Astrocyte (in vitro differentiated cells and primary cell): ENCODE data around the gene THAP3. TPM values are rescaled to one million over a fixed set of nuclear protein-coding genes. Genes with fewer than 3 reads are reported as not detected.

Source experiments
- DNase-seq: peaks from one replicate; pipeline ENCODE4 v3.0.0-alpha.2; 2010; ENCODE audit warnings: low read depth
- FAIRE-seq: peaks from 2 replicates; lab custom pipeline; 2011; peaks lifted over from hg19 to GRCh38; lab: Jason Lieb, UNC
- H2AFZ ChIP-seq: 2 replicates; pipeline ENCODE4 v1.6.0; 2012; ENCODE audit warnings: low read depth, low read length, inconsistent platforms
- H3K27ac ChIP-seq: 2 replicates; pipeline ENCODE4 v1.5.1; 2011; ENCODE audit warnings: low read depth, low read length, inconsistent platforms
- H3K27me3 ChIP-seq: 2 replicates; pipeline ENCODE4 v1.6.0; 2011; ENCODE audit warnings: low read length, inconsistent platforms; ENCODE audit not compliant: insufficient read depth
- H3K36me3 ChIP-seq: 2 replicates; pipeline ENCODE4 v1.5.1; 2011; ENCODE audit warnings: low read length, inconsistent platforms; ENCODE audit not compliant: insufficient read depth
- H3K4me1 ChIP-seq: 2 replicates; pipeline ENCODE4 v1.5.1; 2011; ENCODE audit warnings: low read length, inconsistent platforms; ENCODE audit not compliant: insufficient read depth
- H3K4me2 ChIP-seq: 2 replicates; pipeline ENCODE4 v1.6.0; 2012; ENCODE audit warnings: low read length, inconsistent platforms
- H3K4me3 ChIP-seq: 2 replicates; pipeline ENCODE4 v1.5.1; 2011; ENCODE audit warnings: low read depth, mild to moderate bottlenecking, low read length, inconsistent platforms; ENCODE audit not compliant: insufficient read depth
- H3K79me2 ChIP-seq: 2 replicates; pipeline ENCODE4 v1.6.0; 2012; ENCODE audit warnings: mild to moderate bottlenecking, low read length, inconsistent platforms; ENCODE audit not compliant: insufficient read depth
- H3K9ac ChIP-seq: 2 replicates; pipeline ENCODE4 v1.6.0; 2012; ENCODE audit warnings: mild to moderate bottlenecking, low read length, inconsistent platforms
- H3K9me3 ChIP-seq: 2 replicates; pipeline ENCODE4 v1.5.1; 2012; ENCODE audit warnings: low read depth, mild to moderate bottlenecking, low read length, inconsistent platforms; ENCODE audit not compliant: insufficient read depth
- H4K20me1 ChIP-seq: 2 replicates; pipeline ENCODE4 v1.6.0; 2012; ENCODE audit warnings: low read length, inconsistent platforms; ENCODE audit not compliant: insufficient read depth
- H3K27ac Mint-ChIP-seq: one replicate; pipeline ENCODE4 v1.8.0; 2021; ENCODE audit warnings: mild to moderate bottlenecking, mixed read lengths; ENCODE audit not compliant: unreplicated experiment
- H3K27me3 Mint-ChIP-seq: one replicate; pipeline ENCODE4 v1.8.0; 2021; ENCODE audit warnings: low read depth, mixed read lengths; ENCODE audit not compliant: unreplicated experiment
- H3K36me3 Mint-ChIP-seq: one replicate; pipeline ENCODE4 v1.8.0; 2021; ENCODE audit warnings: low read depth, mixed read lengths; ENCODE audit not compliant: unreplicated experiment
- H3K4me1 Mint-ChIP-seq: one replicate; pipeline ENCODE4 v1.8.0; 2021; ENCODE audit warnings: low read depth, mixed read lengths; ENCODE audit not compliant: unreplicated experiment
- H3K4me3 Mint-ChIP-seq: one replicate; pipeline ENCODE4 v1.8.0; 2021; ENCODE audit warnings: mild to moderate bottlenecking, moderate library complexity, mixed read lengths; ENCODE audit not compliant: unreplicated experiment
- H3K9me3 Mint-ChIP-seq: one replicate; pipeline ENCODE4 v1.8.0; 2021; ENCODE audit warnings: mild to moderate bottlenecking, mixed read lengths; ENCODE audit not compliant: unreplicated experiment
- CTCF ChIP-seq: IDR thresholded peaks from 2 replicates; pipeline ENCODE4 v1.5.1; 2011; ENCODE audit warnings: low read depth, mild to moderate bottlenecking, inconsistent platforms, low read length, moderate library complexity; ENCODE audit not compliant: insufficient read depth
- EZH2 ChIP-seq: IDR thresholded peaks from 2 replicates; pipeline ENCODE4 v1.6.1; 2012; ENCODE audit warnings: mild to moderate bottlenecking, low read length, inconsistent platforms; ENCODE audit not compliant: insufficient read depth
- total RNA-seq: library from RNA; stranded (reverse); gene quantifications from 2 replicates; pipeline ENCODE4 v1.2.1, GENCODE V29; 2021

The THAP3 gene
- total RNA-seq, 1 donor from 2014 or later: 16.5 TPM

GRCh38 chr1:6592865-6593593, 31.6 kb upstream of the THAP3 start:
- Histone ChIP-seq H3K4me2 (no peak overlapping the region), H3K4me1 (no peaks in the 10 kb centered on the region), H3K4me3 (no peak overlapping the region), H3K27me3 (no peaks in the 10 kb centered on the region), H3K79me2 (peaks cover 75% of the 10 kb centered on the region), H3K9me3 (no peaks in the 10 kb centered on the region), H3K27ac (no peak overlapping the region), H4K20me1 (peaks cover 96% of the 10 kb centered on the region), H2AFZ (no peak overlapping the region), H3K36me3 (peaks cover 43% of the 10 kb centered on the region), H3K9ac (no peak overlapping the region)
- no peak overlapping the region for H3K27ac Mint-ChIP-seq
- H3K36me3 Mint-ChIP-seq: peaks cover 23% of the 10 kb centered on the region
- H3K4me3 Mint-ChIP-seq: no peak overlapping the region
- TF ChIP-seq EZH2 (no peak), CTCF (no peak)
- H3K4me1 Mint-ChIP-seq: peaks cover 2% of the 10 kb centered on the region
- H3K9me3 Mint-ChIP-seq: no peaks in the 10 kb centered on the region
- FAIRE-seq (no peak), DNase-seq (no peak)
- H3K27me3 Mint-ChIP-seq: no peaks in the 10 kb centered on the region

GRCh38 chr1:6593810-6594209, 30.9 kb upstream of the THAP3 start:
- H3K9me3 ChIP-seq: no peaks in the 10 kb centered on the region
- peaks cover 2% of the 10 kb centered on the region for H3K4me1 Mint-ChIP-seq
- H4K20me1 ChIP-seq: peaks cover 96% of the 10 kb centered on the region
- DNase-seq (no peak), FAIRE-seq (no peak)
- H3K27ac ChIP-seq: no peak overlapping the region
- H2AFZ ChIP-seq: no peak overlapping the region
- H3K9ac ChIP-seq: no peak overlapping the region
- no peaks in the 10 kb centered on the region for H3K27me3 Mint-ChIP-seq
- peaks cover 43% of the 10 kb centered on the region for H3K36me3 ChIP-seq
- H3K27ac Mint-ChIP-seq: no peak overlapping the region
- H3K9me3 Mint-ChIP-seq: no peaks in the 10 kb centered on the region
- no peak for TF ChIP-seq EZH2
- no peak for TF ChIP-seq CTCF
- H3K79me2 ChIP-seq: peaks cover 79% of the 10 kb centered on the region
- H3K4me3 ChIP-seq: no peak overlapping the region
- H3K27me3 ChIP-seq: no peaks in the 10 kb centered on the region
- no peak overlapping the region for H3K4me3 Mint-ChIP-seq
- H3K4me2 ChIP-seq: no peak overlapping the region
- H3K4me1 ChIP-seq: no peaks in the 10 kb centered on the region
- H3K36me3 Mint-ChIP-seq: peaks cover 24% of the 10 kb centered on the region
